ENCODE measurements around the gene SLC25A48. TPM values are rescaled to one million over a fixed set of nuclear protein-coding genes. Genes with fewer than 3 reads are reported as not detected.

Gene SLC25A48, protein sequence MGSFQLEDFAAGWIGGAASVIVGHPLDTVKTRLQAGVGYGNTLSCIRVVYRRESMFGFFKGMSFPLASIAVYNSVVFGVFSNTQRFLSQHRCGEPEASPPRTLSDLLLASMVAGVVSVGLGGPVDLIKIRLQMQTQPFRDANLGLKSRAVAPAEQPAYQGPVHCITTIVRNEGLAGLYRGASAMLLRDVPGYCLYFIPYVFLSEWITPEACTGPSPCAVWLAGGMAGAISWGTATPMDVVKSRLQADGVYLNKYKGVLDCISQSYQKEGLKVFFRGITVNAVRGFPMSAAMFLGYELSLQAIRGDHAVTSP
- under 1 TPM in 1 of 2 donors, not detected in 1; 0.76 TPM for total RNA-seq
- long read RNA-seq = 0 reads

DNA sequence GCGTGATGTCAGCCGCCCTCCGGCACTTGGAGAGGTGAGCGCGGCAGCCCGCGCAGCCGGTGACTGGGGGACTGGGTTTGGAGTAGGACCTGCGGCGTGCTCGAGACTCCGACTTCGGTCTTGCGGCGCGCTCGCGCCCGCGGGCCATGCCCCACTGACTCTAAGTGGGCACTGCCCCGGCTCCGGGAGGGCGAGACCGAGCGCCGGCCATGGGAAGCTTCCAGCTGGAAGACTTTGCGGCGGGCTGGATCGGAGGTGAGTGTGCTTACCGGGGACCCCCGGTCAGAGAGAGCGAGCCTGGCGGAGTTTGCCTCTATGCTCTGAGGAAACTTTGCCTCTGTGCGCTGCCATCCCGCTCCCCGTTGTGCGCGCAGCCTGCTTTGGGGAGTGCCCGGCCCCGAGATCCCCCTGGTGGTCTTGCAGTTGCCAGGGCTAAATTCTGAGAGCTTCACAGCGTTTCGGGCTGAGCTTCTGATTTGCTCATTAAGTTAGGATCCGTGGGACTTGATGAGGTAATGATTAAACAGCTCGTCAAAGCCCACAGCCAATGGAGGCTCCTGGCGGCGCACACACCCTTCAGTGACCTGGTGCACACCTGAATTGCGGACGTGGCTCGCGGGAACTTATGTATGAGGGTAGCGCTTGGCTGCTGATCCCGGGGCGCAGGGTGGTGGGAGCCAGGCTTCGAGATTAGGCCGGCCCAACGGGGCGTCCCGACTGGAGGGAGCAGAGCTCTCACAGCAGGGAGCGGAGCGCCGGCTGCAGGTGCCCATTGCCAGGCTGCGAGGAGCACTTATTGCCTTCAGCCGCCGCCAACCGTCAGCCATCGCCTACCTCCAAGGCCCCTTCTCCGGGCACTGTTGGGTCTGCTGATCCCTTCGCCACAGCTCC lies at the start of gene SLC25A48:
Gene SLC25A48 (plus strand): TSS at position 25 of the 891 bp plus-strand sequence. CDS start 185 bp downstream, at position 210.
- intact Hi-C loops (cut with DNase I) = loop anchor here in 1 of 2 donors (10.0 kb wide), 1 partner anchor 370 kb away; no protein-coding TSS in a partner anchor
- peak; percentile 41 for DNase-seq
- ATAC-seq = peak; percentile 75 to 84

DNA sequence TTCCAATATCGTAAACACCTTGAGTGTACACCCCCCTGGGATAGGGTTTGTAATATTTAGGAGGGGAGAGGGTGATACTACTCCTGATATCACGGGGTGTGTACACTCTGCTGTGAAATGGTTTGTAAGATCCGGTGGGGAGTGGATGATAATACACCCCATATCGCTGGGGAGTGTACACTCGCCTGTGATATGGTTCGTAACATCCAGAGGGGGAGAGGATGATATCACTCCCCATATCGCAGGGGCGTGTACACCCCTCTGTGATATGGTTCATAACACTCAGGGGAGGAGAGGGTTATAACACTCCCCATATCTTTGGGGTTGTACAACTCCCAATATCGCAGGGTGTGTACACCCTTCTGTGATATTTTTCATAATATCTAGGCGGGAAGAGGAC lies 33.8 kb upstream of the SLC25A48 start:
- DNase-seq (no peak), ATAC-seq (no peak)

DNA sequence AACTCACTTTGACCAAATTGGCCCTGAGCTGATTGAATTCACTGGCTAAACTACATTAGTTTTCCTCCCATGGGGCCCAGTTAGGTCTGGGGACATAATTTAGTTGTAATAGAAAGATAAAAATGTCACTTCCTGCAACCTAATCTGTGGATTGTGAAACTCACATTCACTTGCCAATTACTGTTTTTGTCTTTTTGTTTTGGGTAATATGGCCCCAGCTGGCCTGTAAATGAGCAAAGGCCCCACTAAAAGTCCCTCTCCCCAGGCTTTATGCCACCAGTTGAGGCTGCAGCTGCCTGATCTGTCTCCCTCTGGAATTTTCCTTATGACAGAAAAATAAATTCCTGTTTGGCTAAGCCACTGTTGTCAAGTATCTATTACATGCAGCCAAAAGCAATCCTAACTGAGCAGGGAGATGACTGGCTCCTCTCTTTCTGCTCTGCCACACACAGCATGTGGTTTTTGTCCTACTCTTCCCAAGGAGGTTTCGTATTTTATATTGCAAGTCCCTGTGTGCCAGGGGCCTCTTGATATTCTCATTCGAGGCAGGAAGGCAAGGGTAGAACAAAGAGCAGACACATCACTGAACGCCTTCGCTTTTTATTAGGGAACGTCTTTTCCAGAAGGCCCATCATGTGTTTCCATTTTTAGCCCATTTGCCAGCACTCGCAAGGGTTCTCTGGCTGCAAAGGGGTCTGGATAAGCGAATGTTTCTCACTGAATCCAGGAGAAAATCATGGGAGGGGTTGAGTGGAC lies 24.1 kb upstream of the SLC25A48 start:
- DNase-seq (no peak), ATAC-seq (peak in 1 of 2 donors; percentile 34)
- intact Hi-C loops (cut with DNase I) = no loop called here

More for the DNA sequence above, 33.8 kb upstream of the SLC25A48 start:
- intact Hi-C loops (cut with DNase I) = no loop called here

DNA sequence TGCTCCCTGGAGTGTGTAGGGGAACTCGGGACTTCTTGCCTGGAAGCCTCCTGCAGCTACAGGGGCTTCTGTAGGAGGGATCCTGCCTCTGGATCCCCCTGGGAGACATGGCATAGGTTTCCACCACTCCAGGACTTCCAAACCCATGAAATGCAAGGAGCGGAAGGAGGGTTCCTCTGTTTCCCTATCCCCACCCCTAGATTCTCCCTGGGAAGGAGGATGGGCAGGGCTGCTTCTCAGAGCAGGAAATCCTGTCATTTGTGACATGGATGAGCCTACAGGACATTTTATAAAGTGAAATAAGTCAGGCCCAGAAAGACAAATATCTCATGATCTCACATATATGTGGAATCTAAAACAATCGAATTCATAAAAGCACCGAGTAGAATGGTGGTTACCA lies 23.5 kb upstream of the SLC25A48 start:
- no peak for DNase-seq
- ATAC-seq = no peak
- intact Hi-C loops (cut with DNase I) = no loop called here

DNA sequence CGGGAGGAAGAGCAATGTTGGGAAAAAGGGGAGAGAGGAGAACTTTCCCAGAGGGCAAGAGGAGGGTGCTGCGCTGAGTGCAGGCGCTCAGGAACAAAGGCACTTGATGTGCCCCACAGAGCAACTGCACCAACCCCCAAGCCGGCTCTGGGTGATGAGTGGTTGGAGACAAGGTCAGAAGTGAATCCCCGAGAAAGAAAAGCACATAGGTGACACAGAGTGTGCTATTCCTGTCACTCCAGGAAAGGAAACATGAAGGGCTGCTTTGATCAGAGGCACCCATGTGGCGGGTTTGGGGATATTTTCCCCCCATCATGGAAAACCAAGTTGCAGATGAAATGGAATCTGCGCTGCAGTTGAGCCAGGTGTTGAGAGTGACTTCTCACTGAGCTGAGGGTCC lies 20.7 kb upstream of the SLC25A48 start:
- ATAC-seq (peak; percentile 75 to 78), DNase-seq (no peak)
- intact Hi-C loops (cut with DNase I) = no loop called here

DNA sequence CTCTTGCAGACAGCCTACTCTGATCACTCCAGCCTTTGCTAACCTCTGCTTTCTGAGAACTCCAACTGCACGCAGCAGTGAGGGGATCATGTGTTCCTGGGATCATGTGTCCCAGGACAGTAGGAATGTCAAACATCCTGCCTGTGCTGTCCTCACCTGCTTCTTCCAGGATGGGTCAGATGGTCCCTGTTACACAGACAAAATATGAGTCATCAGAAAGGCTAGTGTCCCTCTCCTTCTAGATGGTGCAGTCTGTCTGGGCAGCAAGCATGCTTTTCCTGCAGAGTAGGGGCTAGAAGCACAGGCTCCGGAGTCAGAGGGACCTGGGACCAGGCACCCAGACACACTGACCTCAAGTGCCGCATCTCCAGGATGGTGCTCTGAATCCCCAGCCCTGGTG lies 20.1 kb upstream of the SLC25A48 start:
- intact Hi-C loops (cut with DNase I) = no loop called here
- DNase-seq (no peak), ATAC-seq (peak in 1 of 2 donors; percentile 39)

DNA sequence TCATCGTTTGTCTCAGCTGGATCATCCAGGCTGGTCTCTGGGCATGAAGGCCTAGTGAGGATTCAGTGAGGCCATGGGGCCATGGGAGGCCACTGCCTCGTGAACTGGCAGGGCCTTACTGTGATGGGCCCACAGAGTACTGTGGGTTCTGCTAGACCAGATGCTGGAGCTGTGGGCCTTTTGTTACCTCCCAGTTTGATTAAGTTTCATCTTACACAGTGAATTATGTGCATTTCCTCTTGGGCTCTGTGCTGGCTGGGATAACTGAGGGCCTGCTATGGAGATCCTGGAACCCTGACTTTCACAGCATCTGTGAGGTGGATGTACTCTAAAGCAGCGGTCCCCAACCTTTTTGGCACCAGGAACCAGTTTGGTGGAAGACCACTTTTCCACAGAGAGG lies 19.7 kb upstream of the SLC25A48 start:
- intact Hi-C loops (cut with DNase I) = no loop called here
- ATAC-seq (no peak), DNase-seq (no peak)

DNA sequence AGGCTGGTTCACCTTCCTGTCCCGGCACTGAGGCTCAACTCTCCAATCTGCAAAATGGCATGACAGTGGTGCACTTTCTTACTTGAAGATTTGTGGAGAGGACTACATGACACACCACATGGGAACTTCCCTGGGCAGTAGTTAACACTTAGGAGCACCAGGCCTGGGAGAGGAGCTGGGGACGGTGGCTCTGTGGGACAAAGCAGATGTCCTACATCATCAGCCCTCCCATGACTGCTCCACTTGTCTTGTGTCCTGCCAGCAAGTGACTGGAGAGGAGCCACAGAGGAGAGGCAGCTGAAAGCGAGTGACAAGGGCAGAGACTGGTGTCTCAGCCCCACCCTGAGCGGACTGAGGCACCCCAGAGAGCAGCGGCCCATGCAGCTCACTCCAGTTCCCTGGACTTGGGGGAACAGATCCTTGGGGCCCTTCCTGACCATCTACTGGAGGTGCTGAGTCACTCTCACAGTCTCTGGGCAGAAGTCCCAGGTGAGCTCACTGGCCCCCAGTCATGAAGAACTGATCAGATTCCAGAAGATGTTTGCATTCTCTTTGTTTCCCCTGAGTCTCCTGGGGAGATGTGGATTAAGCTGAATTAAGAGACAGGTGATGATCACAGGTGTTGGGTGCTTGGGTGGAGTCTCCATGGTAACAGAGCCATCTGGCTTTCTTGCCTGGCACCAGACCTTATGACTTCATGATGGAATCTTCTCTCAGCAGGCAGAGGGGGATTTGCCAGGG lies 13.2 kb upstream of the SLC25A48 start:
- ATAC-seq = no peak
- intact Hi-C loops (cut with DNase I) = no loop called here
- no peak for DNase-seq

DNA sequence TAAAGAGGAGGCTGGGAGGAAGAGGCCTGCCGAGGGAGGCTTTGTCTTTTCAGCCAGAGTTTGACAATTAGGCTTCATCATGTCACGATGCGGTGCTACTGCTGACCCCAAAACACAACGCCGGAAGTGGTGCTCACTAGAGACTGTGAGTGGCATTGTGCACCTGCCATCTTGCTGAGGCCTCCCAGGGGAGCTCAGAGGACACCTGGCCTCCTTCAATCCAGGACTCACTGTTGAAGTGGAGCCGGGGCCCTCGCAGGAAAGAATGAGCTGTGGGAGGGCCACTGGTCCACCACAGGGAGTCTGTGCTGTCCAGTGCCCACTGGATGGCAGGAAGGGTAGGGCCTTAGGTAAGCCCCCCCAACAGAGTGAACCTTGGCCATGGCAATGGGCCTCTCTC lies 12.7 kb upstream of the SLC25A48 start:
- DNase-seq (no peak), ATAC-seq (no peak)
- intact Hi-C loops (cut with DNase I) = no loop called here

DNA sequence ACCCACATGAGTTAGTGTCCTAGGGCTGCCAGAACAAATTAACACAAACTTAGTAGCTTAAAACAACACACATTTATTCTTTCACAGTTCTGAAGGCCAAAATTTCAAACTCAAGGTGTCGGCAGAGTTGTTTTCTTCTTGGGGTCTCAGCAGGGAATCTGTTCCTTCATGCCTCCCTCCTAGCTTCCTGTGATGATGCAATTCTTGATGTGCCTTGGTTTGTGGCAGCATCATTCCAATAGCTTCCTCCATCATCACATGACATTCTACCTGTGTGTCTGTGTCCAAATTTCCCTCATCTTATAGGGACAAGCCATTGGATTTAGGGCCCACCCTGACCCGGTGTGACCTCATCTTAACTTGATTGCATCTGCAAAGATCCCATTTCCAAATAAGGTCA lies 12.2 kb upstream of the SLC25A48 start:
- DNase-seq (no peak), ATAC-seq (no peak)
- intact Hi-C loops (cut with DNase I) = no loop called here

DNA sequence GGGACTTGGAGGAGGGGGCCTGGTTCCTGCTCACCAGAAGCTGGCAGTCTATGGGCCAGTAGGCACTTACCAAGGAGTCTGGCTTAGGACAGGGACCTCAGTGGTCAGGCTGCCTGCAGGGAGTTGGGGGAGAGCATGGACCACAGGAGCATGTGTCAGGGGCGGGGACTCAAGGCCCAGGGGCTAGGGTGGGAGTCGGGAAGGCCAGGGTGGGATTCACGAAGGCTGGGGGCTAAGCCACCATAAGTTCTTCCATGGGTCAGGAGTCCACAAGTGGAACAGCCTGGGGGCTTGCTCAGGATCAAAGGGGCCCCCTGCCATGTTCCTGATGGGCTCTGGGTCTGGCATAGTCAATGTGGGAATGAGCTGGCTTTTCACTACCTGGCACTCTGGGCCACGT lies 11.5 kb upstream of the SLC25A48 start:
- DNase-seq = no peak
- intact Hi-C loops (cut with DNase I) = no loop called here
- ATAC-seq = no peak

DNA sequence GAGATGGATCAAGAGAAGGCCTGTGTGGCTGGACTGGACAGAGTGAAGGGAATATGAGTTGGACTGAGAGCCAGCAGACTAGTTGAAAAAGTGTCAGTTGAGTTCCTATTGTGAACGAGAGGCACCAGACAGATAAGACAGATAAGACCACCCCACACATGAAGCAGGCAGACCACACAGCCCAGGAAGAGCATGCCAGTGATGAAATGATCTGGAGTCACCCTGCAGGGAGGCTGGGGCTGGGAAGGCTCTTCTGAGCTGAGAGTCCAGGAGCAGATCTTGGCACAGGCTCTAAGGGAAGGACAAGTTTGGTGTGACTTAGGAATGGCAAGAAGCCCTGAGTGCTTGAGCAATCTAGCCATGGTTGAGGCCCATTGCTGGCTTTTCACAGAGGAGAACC lies 10.6 kb upstream of the SLC25A48 start:
- ATAC-seq = no peak
- DNase-seq = no peak
- intact Hi-C loops (cut with DNase I) = no loop called here

DNA sequence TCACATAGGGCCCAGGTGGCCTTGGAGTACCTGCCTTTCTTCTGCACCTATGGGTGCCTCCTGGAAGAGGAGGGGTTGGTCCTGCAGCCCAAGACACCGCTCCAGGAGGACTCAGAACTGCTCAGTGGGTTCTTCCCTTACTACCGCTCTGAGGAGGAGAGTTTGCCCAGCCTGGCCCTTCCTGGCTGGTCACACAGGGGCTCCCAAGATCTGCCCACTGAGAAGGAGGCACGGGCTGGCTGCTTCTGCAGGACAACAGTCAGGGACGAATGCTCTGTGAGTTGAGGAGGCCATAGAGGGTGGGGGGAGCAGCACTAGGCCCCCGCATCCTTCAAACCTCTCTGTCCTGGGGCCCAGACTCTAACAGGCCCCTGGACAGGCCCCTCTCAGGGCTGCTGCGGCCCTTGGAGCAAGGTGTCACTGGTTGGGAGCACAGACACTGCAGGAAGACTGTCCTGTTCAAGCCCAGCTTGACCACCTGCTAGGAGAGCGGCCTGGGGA lies 9.9 kb upstream of the SLC25A48 start:
- ATAC-seq (no peak), DNase-seq (no peak)
- intact Hi-C loops (cut with DNase I) = loop anchor here in 1 of 2 donors (5.0 kb wide), 1 partner anchor 87 kb away; no protein-coding TSS in a partner anchor

DNA sequence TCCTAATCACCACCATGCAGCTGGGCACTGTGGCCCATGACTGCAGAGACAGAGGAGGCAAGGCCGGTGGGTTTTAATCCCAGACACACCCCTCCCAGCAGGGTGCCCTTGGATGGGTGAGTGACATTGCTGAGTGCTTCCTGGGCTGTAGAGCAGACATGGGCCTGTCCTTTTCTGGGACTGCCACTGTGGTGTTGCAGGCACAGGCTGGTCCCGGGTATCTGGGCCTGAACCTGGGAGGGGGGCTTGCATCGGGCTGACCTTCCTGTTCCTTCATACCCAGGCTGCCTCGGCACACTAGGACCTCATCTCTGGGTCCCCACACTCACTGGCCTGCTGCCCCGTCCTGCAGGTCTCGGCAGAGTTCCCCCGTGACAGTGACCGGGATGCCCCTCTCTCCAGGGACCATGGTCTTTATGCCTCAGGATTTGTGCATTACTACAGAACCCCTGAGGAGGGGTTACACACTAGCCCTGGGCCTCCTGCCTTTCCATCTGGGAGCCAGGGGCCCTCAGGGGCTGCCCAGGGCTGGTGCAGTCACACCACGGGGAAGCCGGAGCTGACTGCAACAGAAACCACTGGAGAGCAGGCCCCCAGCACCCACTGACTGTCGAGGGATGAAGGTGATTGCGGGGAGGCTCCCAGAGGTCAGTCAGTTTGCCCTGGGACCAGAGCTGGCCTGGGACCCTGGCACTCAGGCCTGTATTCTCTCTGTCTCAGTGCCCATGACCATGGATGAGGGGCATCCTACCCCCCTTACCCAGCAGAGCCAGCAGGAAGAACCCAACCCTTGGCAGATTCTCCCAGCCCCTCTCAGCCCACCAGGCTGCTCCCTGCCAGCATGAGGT lies 8.9 kb upstream of the SLC25A48 start:
- ATAC-seq = no peak
- DNase-seq = no peak
- intact Hi-C loops (cut with DNase I) = loop anchor here in 1 of 2 donors (5.0 kb wide), 1 partner anchor 88 kb away; no protein-coding TSS in a partner anchor

DNA sequence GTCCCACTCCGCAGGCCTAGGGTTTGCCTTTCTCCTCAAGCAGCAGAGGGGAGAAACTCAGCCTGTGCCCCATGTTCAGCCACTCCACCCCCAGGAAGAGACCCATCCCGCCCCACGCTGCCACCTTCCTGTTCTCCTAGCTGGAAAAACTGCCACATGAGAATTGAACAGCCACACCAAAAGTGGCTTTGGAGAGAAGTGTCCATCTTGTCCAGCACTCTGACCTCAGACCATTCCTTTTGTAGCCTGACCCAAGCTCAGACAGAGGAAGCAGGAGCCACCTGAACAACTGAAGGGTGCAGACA lies 8.3 kb upstream of the SLC25A48 start:
- intact Hi-C loops (cut with DNase I) = loop anchor here in 1 of 2 donors (5.0 kb wide), 1 partner anchor 89 kb away; no protein-coding TSS in a partner anchor
- ATAC-seq (no peak), DNase-seq (no peak)

DNA sequence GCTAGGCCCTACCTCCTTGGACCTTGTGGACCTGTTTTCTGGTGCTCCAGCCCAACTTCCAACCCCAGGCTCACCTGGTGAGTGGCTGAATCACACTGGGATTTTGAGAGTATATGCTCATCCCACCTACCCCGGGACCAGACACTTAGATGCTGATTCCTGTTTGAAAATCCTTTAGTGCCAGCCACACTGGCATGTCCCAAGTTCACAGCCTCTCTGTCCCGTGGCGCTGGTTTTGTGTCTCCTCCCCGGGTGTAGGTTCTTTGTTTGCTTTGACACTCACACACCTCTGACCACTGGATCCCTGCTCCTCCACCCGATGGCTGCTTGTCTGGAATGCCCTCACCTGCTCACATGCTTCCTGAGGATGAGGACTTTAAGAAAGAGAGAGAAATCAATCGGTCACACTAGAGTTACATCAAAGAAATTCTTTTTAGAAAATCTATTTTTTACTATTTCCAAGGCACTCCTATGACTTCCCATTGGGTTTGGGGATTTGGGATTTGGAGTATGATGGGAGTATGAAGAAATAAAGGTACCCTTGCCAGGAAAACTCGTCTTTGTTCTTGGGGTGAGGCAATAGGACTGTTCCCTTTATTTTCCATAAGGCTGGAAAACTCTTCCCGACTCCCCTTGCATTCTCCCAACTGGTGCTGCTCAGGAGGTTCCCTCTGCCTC lies 7.3 kb upstream of the SLC25A48 start:
- intact Hi-C loops (cut with DNase I) = loop anchor here in 1 of 2 donors (5.0 kb wide), 1 partner anchor 90 kb away; no protein-coding TSS in a partner anchor
- ATAC-seq (no peak), DNase-seq (no peak)

Measured in left cardiac atrium (tissue), 4 donors.